Measurements from ENCODE around the gene KIAA1217.

Gene KIAA1217

DNA sequence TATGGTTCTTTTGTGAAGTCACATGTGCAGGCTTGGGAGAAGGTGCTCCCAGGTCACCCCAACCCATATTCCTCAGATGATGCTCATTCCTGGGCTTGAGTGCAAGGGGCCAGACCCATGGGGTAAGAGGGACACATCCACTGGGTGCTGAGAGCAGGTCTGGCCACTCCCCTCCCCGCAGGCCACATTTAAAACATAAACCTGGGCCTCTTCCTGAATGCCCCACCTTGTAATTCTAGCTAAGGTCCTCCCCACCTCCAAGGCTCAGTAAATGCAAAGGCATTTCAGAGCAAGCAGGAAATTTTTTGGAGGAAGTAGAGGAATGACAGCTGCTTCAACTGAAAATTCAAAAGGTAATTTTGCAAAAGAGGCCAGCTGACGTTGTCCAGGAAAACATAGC is 342.2 kb downstream of the KIAA1217 start:
- no peaks in the 10 kb centered on the region for H3K9me3 ChIP-seq
- no peak overlapping the region for H3K27ac ChIP-seq
- no peaks in the 10 kb centered on the region for H3K36me3 ChIP-seq
- no peak overlapping the region for H3K4me3 ChIP-seq (ENCODE audit: low read depth in 1 of 2, low read length in 1 of 2)
- TF ChIP-seq, protein P1, sequence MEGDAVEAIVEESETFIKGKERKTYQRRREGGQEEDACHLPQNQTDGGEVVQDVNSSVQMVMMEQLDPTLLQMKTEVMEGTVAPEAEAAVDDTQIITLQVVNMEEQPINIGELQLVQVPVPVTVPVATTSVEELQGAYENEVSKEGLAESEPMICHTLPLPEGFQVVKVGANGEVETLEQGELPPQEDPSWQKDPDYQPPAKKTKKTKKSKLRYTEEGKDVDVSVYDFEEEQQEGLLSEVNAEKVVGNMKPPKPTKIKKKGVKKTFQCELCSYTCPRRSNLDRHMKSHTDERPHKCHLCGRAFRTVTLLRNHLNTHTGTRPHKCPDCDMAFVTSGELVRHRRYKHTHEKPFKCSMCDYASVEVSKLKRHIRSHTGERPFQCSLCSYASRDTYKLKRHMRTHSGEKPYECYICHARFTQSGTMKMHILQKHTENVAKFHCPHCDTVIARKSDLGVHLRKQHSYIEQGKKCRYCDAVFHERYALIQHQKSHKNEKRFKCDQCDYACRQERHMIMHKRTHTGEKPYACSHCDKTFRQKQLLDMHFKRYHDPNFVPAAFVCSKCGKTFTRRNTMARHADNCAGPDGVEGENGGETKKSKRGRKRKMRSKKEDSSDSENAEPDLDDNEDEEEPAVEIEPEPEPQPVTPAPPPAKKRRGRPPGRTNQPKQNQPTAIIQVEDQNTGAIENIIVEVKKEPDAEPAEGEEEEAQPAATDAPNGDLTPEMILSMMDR (IDR thresholded peaks at IDR 0.05) = no peak
- H3K4me1 ChIP-seq (ENCODE audit: control insufficient read depth in 1 of 2, insufficient read depth in 1 of 2, low read depth in 1 of 2, low read length in 1 of 2) = no peaks in the 10 kb centered on the region
- no peaks in the 10 kb centered on the region for H3K27me3 ChIP-seq

DNA sequence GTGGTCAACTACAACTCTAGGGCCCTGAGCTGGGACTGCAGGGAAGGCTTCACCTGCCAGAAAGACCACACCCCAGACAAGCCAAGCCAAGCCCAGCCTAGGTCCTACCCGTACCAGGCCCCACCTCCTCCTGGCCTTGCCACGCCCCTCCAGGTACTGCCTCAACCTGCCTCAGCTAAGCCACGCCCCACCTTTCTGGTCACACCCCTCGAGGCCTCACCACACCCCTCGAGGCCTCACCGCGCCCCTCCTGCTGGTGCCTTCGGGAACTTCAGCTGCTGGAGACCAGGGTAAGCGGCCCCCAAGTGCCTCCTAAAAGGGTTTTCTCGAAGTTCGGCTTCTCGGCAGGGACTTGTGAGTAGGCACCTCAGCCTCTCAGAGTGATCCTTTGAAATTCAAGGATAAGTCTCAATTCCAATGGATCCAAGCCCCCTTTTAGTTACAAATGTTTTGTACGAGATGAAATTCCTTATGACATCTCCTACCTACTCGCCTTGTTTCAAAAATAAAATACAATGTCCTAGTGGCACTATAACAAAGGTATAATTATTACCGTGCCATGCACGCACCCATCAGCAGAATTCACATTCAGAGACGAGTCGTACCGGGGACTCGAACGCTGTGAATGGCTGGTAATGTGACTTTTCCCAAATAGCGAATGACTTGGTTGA is 343.5 kb downstream of the KIAA1217 start:
- Histone ChIP-seq H3K4me1 (ENCODE audit: control insufficient read depth in 1 of 2, insufficient read depth in 1 of 2, low read depth in 1 of 2, low read length in 1 of 2) (no peaks in the 10 kb centered on the region), H3K9me3 (no peaks in the 10 kb centered on the region), H3K27me3 (no peaks in the 10 kb centered on the region), H3K36me3 (no peaks in the 10 kb centered on the region), H3K4me3 (ENCODE audit: low read depth in 1 of 2, low read length in 1 of 2) (no peak overlapping the region), H3K27ac (no peak overlapping the region)
- TF ChIP-seq, protein P1 (IDR thresholded peaks at IDR 0.05) = no peak

GRCh38 chr10:24553051-24553612 is 344.2 kb downstream of the KIAA1217 start:
- no peak overlapping the region for H3K4me3 ChIP-seq (ENCODE audit: low read depth in 1 of 2, low read length in 1 of 2)
- no peaks in the 10 kb centered on the region for H3K27me3 ChIP-seq
- TF ChIP-seq, protein P1 (IDR thresholded peaks at IDR 0.05) = no peak
- H3K4me1 ChIP-seq (ENCODE audit: control insufficient read depth in 1 of 2, insufficient read depth in 1 of 2, low read depth in 1 of 2, low read length in 1 of 2) = no peaks in the 10 kb centered on the region
- no peaks in the 10 kb centered on the region for H3K36me3 ChIP-seq
- H3K27ac ChIP-seq = no peak overlapping the region
- no peaks in the 10 kb centered on the region for H3K9me3 ChIP-seq

DNA sequence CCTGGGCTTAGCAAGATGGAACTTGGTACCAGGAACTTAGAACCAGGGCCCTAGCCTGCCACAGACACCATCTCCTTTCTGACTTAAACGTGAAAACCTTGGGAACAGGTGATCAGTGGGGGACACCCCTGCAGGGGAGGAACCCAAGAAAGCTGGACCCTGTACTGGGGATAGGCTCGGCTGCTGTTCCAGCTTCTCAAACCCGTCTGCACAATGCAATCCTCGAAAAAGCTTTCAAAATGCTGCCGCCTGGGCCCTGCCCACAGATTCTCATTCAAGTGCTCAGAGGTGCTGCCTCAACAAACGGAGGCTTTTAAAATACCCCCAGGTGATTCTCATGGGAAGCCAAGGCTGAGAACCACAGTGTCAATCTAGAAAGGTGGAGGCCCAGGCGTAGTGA is 345.1 kb downstream of the KIAA1217 start:
- no peak overlapping the region for H3K4me3 ChIP-seq (ENCODE audit: low read depth in 1 of 2, low read length in 1 of 2)
- H3K9me3 ChIP-seq = no peaks in the 10 kb centered on the region
- H3K36me3 ChIP-seq = no peaks in the 10 kb centered on the region
- H3K27me3 ChIP-seq = no peaks in the 10 kb centered on the region
- TF ChIP-seq, protein P1 (IDR thresholded peaks at IDR 0.05) = no peak
- no peaks in the 10 kb centered on the region for H3K4me1 ChIP-seq (ENCODE audit: control insufficient read depth in 1 of 2, insufficient read depth in 1 of 2, low read depth in 1 of 2, low read length in 1 of 2)
- no peak overlapping the region for H3K27ac ChIP-seq

DNA sequence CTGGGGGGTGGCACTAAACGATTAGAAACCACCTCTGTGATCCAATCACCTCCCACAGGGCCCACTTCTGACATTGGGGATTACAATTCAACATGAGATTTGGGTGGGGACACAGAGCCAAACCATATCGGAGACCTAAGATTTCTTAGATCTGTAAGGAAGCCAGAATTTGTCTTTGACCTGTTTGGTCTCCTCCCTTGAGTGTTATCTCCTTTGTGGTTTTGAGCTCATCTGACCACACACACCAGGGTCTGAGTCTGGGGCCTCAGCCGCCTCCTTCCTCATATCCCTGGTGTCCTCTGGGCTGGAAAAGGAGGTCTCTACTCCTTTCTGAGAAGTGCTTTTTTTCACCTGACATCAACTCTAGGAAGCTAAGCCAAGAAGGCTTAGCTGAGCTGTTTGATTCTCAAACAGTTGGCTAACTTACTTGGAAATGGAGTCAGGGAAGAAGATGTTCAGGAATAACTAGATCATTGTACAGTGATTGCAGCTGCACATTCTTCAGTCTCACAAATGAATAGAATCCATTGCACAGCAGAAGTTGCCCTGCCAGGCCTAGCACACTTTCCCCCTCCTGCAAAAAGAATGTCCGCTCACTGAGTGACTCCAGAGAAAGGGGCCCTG is 347.3 kb downstream of the KIAA1217 start:
- H3K4me1 ChIP-seq (ENCODE audit: control insufficient read depth in 1 of 2, insufficient read depth in 1 of 2, low read depth in 1 of 2, low read length in 1 of 2) = no peaks in the 10 kb centered on the region
- TF ChIP-seq, protein P1 (IDR thresholded peaks at IDR 0.05) = no peak
- no peak overlapping the region for H3K27ac ChIP-seq
- no peaks in the 10 kb centered on the region for H3K9me3 ChIP-seq
- no peaks in the 10 kb centered on the region for H3K27me3 ChIP-seq
- H3K36me3 ChIP-seq = no peaks in the 10 kb centered on the region
- no peak overlapping the region for H3K4me3 ChIP-seq (ENCODE audit: low read depth in 1 of 2, low read length in 1 of 2)
